ENCODE data around the gene NOTCH2. TPM values are rescaled to one million over a fixed set of nuclear protein-coding genes. Genes with fewer than 3 reads are reported as not detected.

Gene NOTCH2
- polyA plus RNA-seq, 1 donor (not counting 4 experiments of a cell fraction or from before 2014, with no cell fraction given) = 22.5 TPM

- Histone ChIP-seq H3K9ac (ENCODE audit: control insufficient read depth, extremely low read depth, insufficient read depth, low read length) (no peak overlapping the region), H4K20me1 (ENCODE audit: control insufficient read depth, extremely low read depth, insufficient read depth, low read length) (no peaks in the 10 kb centered on the region), H3K4me2 (ENCODE audit: control insufficient read depth, extremely low read depth, insufficient read depth, low read depth, low read length) (no peak overlapping the region), H3K27me3 (ENCODE audit: control insufficient read depth, extremely low read depth, insufficient read depth, low read length) (no peaks in the 10 kb centered on the region), H3K9me3 (ENCODE audit: control insufficient read depth, low read depth, low read length) (no peaks in the 10 kb centered on the region), H3K9me1 (ENCODE audit: control insufficient read depth, extremely low read depth, insufficient read depth, low read length) (no peaks in the 10 kb centered on the region), H3K4me3 (ENCODE audit: control insufficient read depth in 2 of 3, extremely low read depth in 1 of 3, insufficient read depth in 2 of 3, low read depth in 1 of 3, low read length in 3 of 3) (no peak overlapping the region), H3K36me3 (ENCODE audit: control insufficient read depth in 2 of 2, extremely low read depth in 1 of 2, insufficient read depth in 2 of 2, low read length in 2 of 2) (peaks cover 32 to 37% of the 10 kb centered on the region in 2 experiments), H3K79me2 (ENCODE audit: control insufficient read depth, insufficient read depth, low read length) (no peaks in the 10 kb centered on the region), H3K4me1 (ENCODE audit: control insufficient read depth, extremely low read depth, insufficient read depth, low read length) (no peaks in the 10 kb centered on the region), H2AFZ (ENCODE audit: control insufficient read depth, low read length) (no peak overlapping the region), H3K27ac (ENCODE audit: control insufficient read depth, insufficient read depth, low read length) (no peak overlapping the region)
- DNase-seq (ENCODE audit: low read depth, low spot score) = no peak
- FAIRE-seq = no peak
- dilution Hi-C loops (cut with MboI; ENCODE audit: extremely low pct_ligation_motif_present, low sequenced_read_pairs) = no loop called here
- TF ChIP-seq EZH2 (IDR thresholded peaks at IDR 0.05; ENCODE audit: low read length) = no peak
- TF ChIP-seq, protein P1, sequence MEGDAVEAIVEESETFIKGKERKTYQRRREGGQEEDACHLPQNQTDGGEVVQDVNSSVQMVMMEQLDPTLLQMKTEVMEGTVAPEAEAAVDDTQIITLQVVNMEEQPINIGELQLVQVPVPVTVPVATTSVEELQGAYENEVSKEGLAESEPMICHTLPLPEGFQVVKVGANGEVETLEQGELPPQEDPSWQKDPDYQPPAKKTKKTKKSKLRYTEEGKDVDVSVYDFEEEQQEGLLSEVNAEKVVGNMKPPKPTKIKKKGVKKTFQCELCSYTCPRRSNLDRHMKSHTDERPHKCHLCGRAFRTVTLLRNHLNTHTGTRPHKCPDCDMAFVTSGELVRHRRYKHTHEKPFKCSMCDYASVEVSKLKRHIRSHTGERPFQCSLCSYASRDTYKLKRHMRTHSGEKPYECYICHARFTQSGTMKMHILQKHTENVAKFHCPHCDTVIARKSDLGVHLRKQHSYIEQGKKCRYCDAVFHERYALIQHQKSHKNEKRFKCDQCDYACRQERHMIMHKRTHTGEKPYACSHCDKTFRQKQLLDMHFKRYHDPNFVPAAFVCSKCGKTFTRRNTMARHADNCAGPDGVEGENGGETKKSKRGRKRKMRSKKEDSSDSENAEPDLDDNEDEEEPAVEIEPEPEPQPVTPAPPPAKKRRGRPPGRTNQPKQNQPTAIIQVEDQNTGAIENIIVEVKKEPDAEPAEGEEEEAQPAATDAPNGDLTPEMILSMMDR (optimal IDR thresholded peaks at IDR 0.05 in 1 of 3, IDR thresholded peaks at IDR 0.05 in 1 of 3, conservative IDR thresholded peaks at IDR 0.05 in 1 of 3; ENCODE audit: extremely low read depth in 1 of 3, insufficient read depth in 2 of 3, low read length in 3 of 3) = no peak
These were observed 103.4 kb downstream of the NOTCH2 start for GRCh38 chr1:119966020-119966419.

DNA sequence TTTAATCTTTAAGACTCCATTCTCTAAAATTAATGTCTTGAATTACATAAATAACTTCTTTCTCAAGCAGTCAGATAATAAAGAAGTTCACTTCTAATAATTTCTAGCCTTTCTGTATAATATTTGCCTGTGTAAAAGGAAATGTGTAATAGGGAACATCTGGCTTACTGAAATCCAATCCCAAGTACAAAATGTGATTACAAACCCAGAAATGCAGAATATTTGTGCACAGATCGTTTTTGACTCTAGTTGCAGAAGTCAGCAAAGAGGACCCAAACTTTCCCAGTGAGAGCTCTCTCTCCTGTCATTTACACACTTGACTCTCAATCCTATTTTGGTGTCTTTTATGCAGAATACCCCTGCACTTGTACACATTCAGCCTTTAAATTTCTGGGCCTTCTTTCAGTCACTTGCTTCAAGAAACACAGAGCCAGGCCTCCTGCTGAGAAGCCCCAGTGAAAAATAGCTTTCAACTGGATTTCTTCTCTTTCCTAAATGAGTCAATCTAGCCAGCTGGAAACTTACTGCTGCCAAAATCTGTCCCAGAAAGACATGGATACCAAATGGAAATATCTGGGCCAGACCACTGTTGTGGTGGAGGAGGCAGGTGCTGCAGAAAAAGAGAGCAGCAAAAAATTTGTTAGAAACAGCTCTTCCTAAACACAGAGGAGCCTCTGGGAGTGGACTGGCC lies 104.6 kb downstream of the NOTCH2 start:
- FAIRE-seq (no peak), DNase-seq (ENCODE audit: low read depth, low spot score) (no peak)
- H3K4me3 ChIP-seq (ENCODE audit: control insufficient read depth in 2 of 3, extremely low read depth in 1 of 3, insufficient read depth in 2 of 3, low read depth in 1 of 3, low read length in 3 of 3) = no peak overlapping the region
- no peaks in the 10 kb centered on the region for H3K27me3 ChIP-seq (ENCODE audit: control insufficient read depth, extremely low read depth, insufficient read depth, low read length)
- dilution Hi-C loops (cut with MboI; ENCODE audit: extremely low pct_ligation_motif_present, low sequenced_read_pairs) = no loop called here
- no peaks in the 10 kb centered on the region for H4K20me1 ChIP-seq (ENCODE audit: control insufficient read depth, extremely low read depth, insufficient read depth, low read length)
- H3K4me2 ChIP-seq (ENCODE audit: control insufficient read depth, extremely low read depth, insufficient read depth, low read depth, low read length) = no peak overlapping the region
- H2AFZ ChIP-seq (ENCODE audit: control insufficient read depth, low read length) = no peak overlapping the region
- no peaks in the 10 kb centered on the region for H3K9me3 ChIP-seq (ENCODE audit: control insufficient read depth, low read depth, low read length)
- no peak overlapping the region for H3K27ac ChIP-seq (ENCODE audit: control insufficient read depth, insufficient read depth, low read length)
- no peak overlapping the region for H3K9ac ChIP-seq (ENCODE audit: control insufficient read depth, extremely low read depth, insufficient read depth, low read length)
- no peaks in the 10 kb centered on the region for H3K9me1 ChIP-seq (ENCODE audit: control insufficient read depth, extremely low read depth, insufficient read depth, low read length)
- H3K4me1 ChIP-seq (ENCODE audit: control insufficient read depth, extremely low read depth, insufficient read depth, low read length) = no peaks in the 10 kb centered on the region
- peaks cover 35 to 42% of the 10 kb centered on the region in 2 experiments for H3K36me3 ChIP-seq (ENCODE audit: control insufficient read depth in 2 of 2, extremely low read depth in 1 of 2, insufficient read depth in 2 of 2, low read length in 2 of 2)
- TF ChIP-seq, protein P1 (optimal IDR thresholded peaks at IDR 0.05 in 1 of 3, IDR thresholded peaks at IDR 0.05 in 1 of 3, conservative IDR thresholded peaks at IDR 0.05 in 1 of 3; ENCODE audit: extremely low read depth in 1 of 3, insufficient read depth in 2 of 3, low read length in 3 of 3) = no peak
- H3K79me2 ChIP-seq (ENCODE audit: control insufficient read depth, insufficient read depth, low read length) = no peaks in the 10 kb centered on the region
